Adrenal gland (tissue), 12 donors: ENCODE measurements around the gene VEGFA. TPM values are rescaled to one million over a fixed set of nuclear protein-coding genes. Genes with fewer than 3 reads are reported as not detected.

Source experiments
- DNase-seq, 7 donors: peaks; one replicate each; pipeline ENCODE4 v3.0.0-alpha.2; 2019 to 2020
- H3K27ac ChIP-seq, 5 donors: fragments of 200-600 bp; sonication (generic) in 4 of 5; 1 replicate in 3 of 5; 2 replicates in 2 of 5; pipeline versions ENCODE4 v1.5.1 to v1.8.0; 2016 to 2020; ENCODE audit warnings: mild to moderate bottlenecking in 1 of 5
- H3K27me3 ChIP-seq: fragments of 200-600 bp; 2 replicates; pipeline ENCODE4 v1.8.0; 2021
- H3K36me3 ChIP-seq, 2 donors: fragments of 200-600 bp; replicated peaks in 1 of 2; 1 replicate in 1 of 2; 2 replicates in 1 of 2; pipeline versions ENCODE4 v1.5.1 to v1.8.0; 2018 to 2022
- H3K4me1 ChIP-seq, 2 donors: fragments of 200-600 bp; replicated peaks in 1 of 2; 1 replicate in 1 of 2; 2 replicates in 1 of 2; pipeline versions ENCODE4 v1.5.1 to v1.8.0; 2018 to 2021
- H3K4me3 ChIP-seq, 4 donors: fragments of 200-600 bp; sonication (generic) in 3 of 4; one replicate each; pipeline ENCODE4 v1.5.1; 2016 to 2018
- H3K9me3 ChIP-seq, 3 donors: fragments of 200-600 bp; sonication (generic) in 1 of 3; replicated peaks in 1 of 3; 1 replicate in 2 of 3; 2 replicates in 1 of 3; pipeline versions ENCODE4 v1.5.1 to v1.8.0; 2016 to 2021
- POLR2A ChIP-seq, 2 donors: fragments of 450-650 bp; IDR thresholded peaks; one replicate each; pipeline ENCODE4 v1.6.1; 2017; ENCODE audit warnings: antibody characterized with exemption in 2 of 2, mild to moderate bottlenecking in 2 of 2, moderate library complexity in 1 of 2
- WGBS, 4 donors: extraction: QIAGEN DNeasy Blood & Tissue Kit in 2 of 4; methylation state at CpG; one replicate each; pipeline versions ENCODE4 v1.1.5 to v1.1.7; 2013 to 2017; 5-methylcytosine and 5-hydroxymethylcytosine counted together
- intact Hi-C, 2 donors: fragments of 100-400 bp; cut with DNase I; formaldehyde crosslinking; loops; one replicate each; pipeline versions ENCODE4 v1.14.1 to v1.15.0; 2022 to 2023
- polyA plus RNA-seq, 3 donors: library from polyadenylated mRNA; stranded (reverse); fragments of 200-250 nt in 2 of 3; fragments of 350-450 nt in 1 of 3; fragmentation: Illumina TruSeq in 1 of 3; extraction: RNeasy Lipid Tissue Mini Kit (QIAGEN cat#74804) in 1 of 3; gene quantifications; one replicate each; pipeline ENCODE4 v1.2.3, GENCODE V29; 2013 to 2014
- total RNA-seq, 9 donors: library from RNA; depleted of rRNA in 4 of 9; stranded (reverse); fragments of >200 nt in 4 of 9; fragments of 120-200 nt in 1 of 9; fragmentation: NEBNext Ultra II Directional in 1 of 9; extraction: Animal tissue kit (Norgen Biotek cat#: 25700) in 1 of 9; gene quantifications; one replicate each; pipeline versions ENCODE4 v1.1.0 to v1.2.4, GENCODE V29; 2013 to 2023
- TF ChIP-seq, protein P1 (sequence below), 6 experiments: fragments of 450-650 bp in 4 of 6; fragments of 200-600 bp in 2 of 6; sonication (generic) in 1 of 6; IDR thresholded peaks; 1 replicate in 5 of 6; 2 replicates in 1 of 6; pipeline versions ENCODE4 v1.5.1 to v1.8.0; 2016 to 2021; ENCODE audit warnings: antibody characterized with exemption in 6 of 6, mild to moderate bottlenecking in 2 of 6, moderate library complexity in 1 of 6
- donor health status: healthy with polysubstance abuse.
- donor health status: Bipolar disorder and iron deficiency.
- donor health status: DM: yes; HTN: yes; CAD: no.
- donor health status: DM: no; HTN: no; CAD: no.
- donor health status: DM: no; HTN: no; CAD: no.
- donor health status: DM: yes; HTN: yes; CAD: no.

Gene VEGFA
- total and polyA plus RNA-seq, 12 donors, result 31.5 to 343 (median 101) TPM

- Histone ChIP-seq H3K9me3 (no peaks in the 10 kb centered on the region), H3K4me3 (peak overlapping the region in 1 of 4 donors; percentile 84), H3K36me3 (peaks cover 0 to 22% of the 10 kb centered on the region in 2 donors), H3K27me3 (no peaks in the 10 kb centered on the region), H3K27ac (peak overlapping the region; percentile 8 to 97 (median 94)), H3K4me1 (peaks cover 42 to 47% of the 10 kb centered on the region in 2 donors)
- TF ChIP-seq POLR2A (IDR thresholded peaks at IDR 0.05), result no peak
- TF ChIP-seq, protein P1, sequence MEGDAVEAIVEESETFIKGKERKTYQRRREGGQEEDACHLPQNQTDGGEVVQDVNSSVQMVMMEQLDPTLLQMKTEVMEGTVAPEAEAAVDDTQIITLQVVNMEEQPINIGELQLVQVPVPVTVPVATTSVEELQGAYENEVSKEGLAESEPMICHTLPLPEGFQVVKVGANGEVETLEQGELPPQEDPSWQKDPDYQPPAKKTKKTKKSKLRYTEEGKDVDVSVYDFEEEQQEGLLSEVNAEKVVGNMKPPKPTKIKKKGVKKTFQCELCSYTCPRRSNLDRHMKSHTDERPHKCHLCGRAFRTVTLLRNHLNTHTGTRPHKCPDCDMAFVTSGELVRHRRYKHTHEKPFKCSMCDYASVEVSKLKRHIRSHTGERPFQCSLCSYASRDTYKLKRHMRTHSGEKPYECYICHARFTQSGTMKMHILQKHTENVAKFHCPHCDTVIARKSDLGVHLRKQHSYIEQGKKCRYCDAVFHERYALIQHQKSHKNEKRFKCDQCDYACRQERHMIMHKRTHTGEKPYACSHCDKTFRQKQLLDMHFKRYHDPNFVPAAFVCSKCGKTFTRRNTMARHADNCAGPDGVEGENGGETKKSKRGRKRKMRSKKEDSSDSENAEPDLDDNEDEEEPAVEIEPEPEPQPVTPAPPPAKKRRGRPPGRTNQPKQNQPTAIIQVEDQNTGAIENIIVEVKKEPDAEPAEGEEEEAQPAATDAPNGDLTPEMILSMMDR (IDR thresholded peaks at IDR 0.05), result no peak
- intact Hi-C loops, result loop anchor here in 1 of 2 donors (5.0 kb wide), 1 partner anchor 63 kb away; no protein-coding TSS in a partner anchor
- DNase-seq, result peak in 2 of 7 donors; percentile 14 to 30
- 40 to 48% (median 46%) methylated on average over 12 of the region's 12 CpGs for WGBS, 4 donors
These were observed 4.2 kb downstream of the VEGFA start for GRCh38 chr6:43773980-43774775.

DNA sequence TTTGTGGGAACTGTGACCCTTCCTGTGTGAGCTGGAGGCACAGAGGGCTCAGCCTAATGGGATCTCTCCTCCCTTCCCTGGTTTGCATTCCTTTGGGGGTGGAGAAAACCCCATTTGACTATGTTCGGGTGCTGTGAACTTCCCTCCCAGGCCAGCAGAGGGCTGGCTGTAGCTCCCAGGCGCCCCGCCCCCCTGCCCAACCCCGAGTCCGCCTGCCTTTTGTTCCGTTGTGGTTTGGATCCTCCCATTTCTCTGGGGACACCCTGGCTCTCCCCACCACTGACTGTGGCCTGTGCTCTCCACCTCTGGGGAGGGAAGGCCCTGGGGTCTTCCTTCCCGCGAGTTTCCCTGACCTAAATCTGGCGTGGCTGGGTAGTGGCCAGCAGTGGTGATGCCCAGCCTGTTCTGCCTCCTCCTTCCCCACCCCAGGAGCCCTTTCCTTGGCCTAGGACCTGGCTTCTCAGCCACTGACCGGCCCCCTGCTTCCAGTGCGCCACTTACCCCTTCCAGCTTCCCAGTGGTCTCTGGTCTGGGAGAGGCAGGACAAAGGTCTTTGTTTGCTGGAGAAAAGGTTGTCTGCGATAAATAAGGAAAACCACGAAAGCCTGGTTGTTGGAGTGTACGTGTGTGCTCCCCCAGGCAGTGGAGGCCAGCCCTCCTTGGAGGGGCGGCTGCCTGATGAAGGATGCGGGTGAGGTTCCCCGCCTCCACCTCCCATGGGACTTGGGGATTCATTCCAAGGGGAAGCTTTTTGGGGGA is 4.9 kb downstream of the VEGFA start:
- H3K27ac ChIP-seq, result peak overlapping the region in 4 of 5 donors; percentile 93 to 97 (median 96)
- H3K4me1 ChIP-seq, result peaks cover 40 to 47% of the 10 kb centered on the region in 2 donors
- intact Hi-C loops, result loop anchor here in 1 of 2 donors (5.0 kb wide), 1 partner anchor 62 kb away; no protein-coding TSS in a partner anchor
- WGBS, 4 donors, result 26 to 64% (median 27%) methylated on average over 6 to 17 of the region's 17 CpGs
- H3K36me3 ChIP-seq, result peaks cover 0 to 30% of the 10 kb centered on the region in 2 donors
- H3K27me3 ChIP-seq, result no peaks in the 10 kb centered on the region
- peak overlapping the region in 1 of 4 donors; percentile 84 for H3K4me3 ChIP-seq
- DNase-seq, result peak; percentile 75 to 87 (median 84)
- TF ChIP-seq POLR2A (IDR thresholded peaks at IDR 0.05), result no peak
- TF ChIP-seq, protein P1 (IDR thresholded peaks at IDR 0.05), result peak; percentile 72 to 94 (median 89)
- no peaks in the 10 kb centered on the region for H3K9me3 ChIP-seq

GRCh38 chr6:43775535-43775885 is 5.5 kb downstream of the VEGFA start:
- TF ChIP-seq, protein P1 (IDR thresholded peaks at IDR 0.05), result no peak
- no peak for TF ChIP-seq POLR2A (IDR thresholded peaks at IDR 0.05)
- WGBS, 4 donors, result 37 to 44% (median 40%) methylated on average over 4 of the region's 4 CpGs
- Histone ChIP-seq H3K9me3 (no peaks in the 10 kb centered on the region), H3K4me1 (peaks cover 40 to 47% of the 10 kb centered on the region in 2 donors), H3K27me3 (no peaks in the 10 kb centered on the region), H3K4me3 (peak overlapping the region in 1 of 4 donors; percentile 84), H3K27ac (peak overlapping the region; percentile 53 to 97 (median 94)), H3K36me3 (peaks cover 0 to 36% of the 10 kb centered on the region in 2 donors)
- peak in 1 of 7 donors; percentile 30 for DNase-seq
- intact Hi-C loops, result no loop called here
